AG04449 (cell line): ENCODE data around the gene UBN1.
A peak's percentile ranks its signal among the peaks of the same experiment; 100 is the strongest.

Experiments
- CTCF ChIA-PET: fragments of 350-600 bp; formaldehyde crosslinking; extraction: SDS; loops from one replicate; lab custom pipeline; 2021; ENCODE audit warnings: antibody characterized with exemption; lab: Yijun Ruan, JAX
- POLR2A ChIA-PET: fragments of 400-600, 350-600 bp; formaldehyde crosslinking; extraction: SDS; loops from one replicate; lab custom pipeline; 2020; ENCODE audit warnings: antibody characterized with exemption, inconsistent platforms; lab: Yijun Ruan, JAX
- DNase-seq: peaks from one replicate; pipeline ENCODE4 v3.0.0-alpha.2; 2010; ENCODE audit warnings: low read depth, low spot score
- H3K4me3 ChIP-seq: 2 replicates; pipeline ENCODE4 v1.5.1; 2011; ENCODE audit warnings: low read depth, mild to moderate bottlenecking, control low read depth, low read length
- CTCF ChIP-seq: IDR thresholded peaks from one replicate; pipeline ENCODE4 v1.5.1; 2011; ENCODE audit warnings: mild to moderate bottlenecking, moderate library complexity, low read length, control low read depth, inconsistent platforms; ENCODE audit not compliant: insufficient read depth; ENCODE audit errors: missing control alignments

The UBN1 gene

DNA sequence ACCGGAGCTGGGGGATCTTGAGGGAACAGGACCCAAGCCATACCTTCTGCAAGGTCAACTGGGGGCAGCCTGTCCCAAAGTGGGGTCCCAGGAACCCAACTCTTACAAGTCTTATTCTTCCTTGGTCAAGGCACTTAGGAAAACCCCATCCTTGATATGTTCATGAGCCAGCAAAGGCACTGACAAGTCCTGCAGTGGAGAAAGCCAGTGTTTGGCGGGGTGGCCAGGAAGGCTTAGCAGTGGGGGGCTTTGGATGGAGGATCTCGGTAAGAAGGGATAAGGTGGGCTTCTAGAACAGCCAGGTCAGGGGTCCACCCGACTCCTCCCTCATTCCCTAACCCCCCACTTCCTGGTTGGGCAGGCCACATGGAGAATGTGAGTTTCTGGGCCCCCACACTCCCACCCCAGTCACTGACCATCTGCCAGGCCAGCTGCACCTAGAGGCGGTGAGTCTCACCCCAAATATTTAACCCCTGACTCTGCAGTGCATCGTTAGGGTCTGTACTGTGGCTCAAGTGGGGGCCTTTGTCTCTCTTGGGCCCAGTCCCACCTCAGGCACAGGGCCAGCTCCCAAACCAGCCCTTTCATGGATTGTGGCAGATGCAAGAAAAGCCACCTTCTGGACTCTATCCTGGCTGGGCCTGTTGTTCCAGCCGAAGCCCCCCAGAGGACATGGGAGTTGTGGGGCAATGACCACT is 67.4 kb downstream of the UBN1 start:
- no peak for DNase-seq
- no peak for TF ChIP-seq CTCF
- POLR2A ChIA-PET, result interaction anchor here (1.0 kb wide), 1 partner anchor 67 kb away, joined by 5 read pairs; the partner anchor contains the start of genes GLYR1 and UBN1
- CTCF ChIA-PET, result no interaction called here
- H3K4me3 ChIP-seq, result no peak overlapping the region

DNA sequence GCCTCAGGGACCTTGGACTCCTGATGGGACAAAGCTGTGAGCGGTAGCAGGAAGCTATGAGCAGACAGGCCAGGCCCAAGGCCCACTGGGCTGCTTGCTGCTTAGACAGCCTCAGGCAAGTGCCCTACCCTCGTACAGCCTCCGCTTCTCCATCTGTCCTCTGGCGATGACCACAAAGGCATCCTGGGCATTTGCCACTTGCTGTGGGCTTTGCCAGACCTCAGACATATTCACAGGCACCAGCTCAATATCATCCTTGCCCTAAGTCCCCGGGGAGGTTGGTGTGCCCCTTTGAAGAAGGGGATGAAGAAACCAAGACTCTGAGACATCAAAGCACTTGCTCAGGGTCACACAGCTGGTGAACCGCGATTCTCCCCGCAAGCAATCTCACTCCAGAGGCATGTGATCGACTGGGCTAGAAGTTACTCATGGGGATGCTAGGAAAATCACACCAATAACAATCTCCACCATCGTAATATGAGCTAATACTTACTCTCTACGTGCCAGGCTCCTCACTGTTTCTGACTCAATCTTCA is 68.0 kb downstream of the UBN1 start:
- H3K4me3 ChIP-seq, result no peak overlapping the region
- POLR2A ChIA-PET, result interaction anchor here (0.7 to 1.3 kb wide), 4 partner anchors 20 to 68 kb away, joined by 3 to 5 read pairs (median 4); partner anchors contain the start of genes GLYR1 and UBN1
- no peak for TF ChIP-seq CTCF
- CTCF ChIA-PET, result no interaction called here
- peak; percentile 70 for DNase-seq

DNA sequence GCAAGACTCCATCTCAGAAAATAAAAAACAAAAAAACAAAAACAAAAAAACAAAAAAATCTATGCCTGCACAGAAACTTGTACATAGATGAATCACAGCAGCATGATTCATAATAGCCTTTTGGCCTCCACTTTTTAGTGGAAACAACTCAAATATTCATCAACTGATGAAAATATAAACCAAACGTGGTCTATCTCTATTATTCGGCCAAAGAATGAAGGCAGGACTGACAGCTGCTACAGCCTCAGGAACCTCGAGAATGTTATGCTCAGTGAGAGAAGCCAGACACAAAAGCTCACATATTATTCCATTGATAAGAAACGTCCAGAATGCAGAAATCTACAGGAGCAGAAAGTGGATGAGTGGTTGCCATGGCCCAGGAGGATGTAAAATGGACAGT is 69.8 kb downstream of the UBN1 start:
- CTCF ChIA-PET, result interaction anchor here (2.3 kb wide), 1 partner anchor 39 kb away, joined by 6 read pairs; no protein-coding TSS in a partner anchor
- no peak for DNase-seq
- POLR2A ChIA-PET, result interaction anchor here (0.7 kb wide), 1 partner anchor 27 kb away, joined by 4 read pairs; no protein-coding TSS in a partner anchor
- H3K4me3 ChIP-seq, result no peak overlapping the region
- no peak for TF ChIP-seq CTCF

GRCh38 chr16:4918781-4919251 is 71.5 kb downstream of the UBN1 start:
- CTCF ChIA-PET, result interaction anchor here (0.9 to 2.3 kb wide), 2 partner anchors 20 to 37 kb away, joined by 3 to 6 read pairs; no protein-coding TSS in a partner anchor
- TF ChIP-seq CTCF, result no peak
- no peak overlapping the region for H3K4me3 ChIP-seq
- POLR2A ChIA-PET, result interaction anchor here (0.6 kb wide), 1 partner anchor 10 kb away, joined by 4 read pairs; no protein-coding TSS in a partner anchor
- DNase-seq, result no peak

- DNase-seq, result no peak
- H3K4me3 ChIP-seq, result no peak overlapping the region
- no peak for TF ChIP-seq CTCF
- CTCF ChIA-PET, result no interaction called here
- POLR2A ChIA-PET, result no interaction called here
Measured at GRCh38 chr16:4920826-4921225, 73.5 kb downstream of the UBN1 start.
